ENCODE data around the gene THOC6.

The THOC6 gene

DNA sequence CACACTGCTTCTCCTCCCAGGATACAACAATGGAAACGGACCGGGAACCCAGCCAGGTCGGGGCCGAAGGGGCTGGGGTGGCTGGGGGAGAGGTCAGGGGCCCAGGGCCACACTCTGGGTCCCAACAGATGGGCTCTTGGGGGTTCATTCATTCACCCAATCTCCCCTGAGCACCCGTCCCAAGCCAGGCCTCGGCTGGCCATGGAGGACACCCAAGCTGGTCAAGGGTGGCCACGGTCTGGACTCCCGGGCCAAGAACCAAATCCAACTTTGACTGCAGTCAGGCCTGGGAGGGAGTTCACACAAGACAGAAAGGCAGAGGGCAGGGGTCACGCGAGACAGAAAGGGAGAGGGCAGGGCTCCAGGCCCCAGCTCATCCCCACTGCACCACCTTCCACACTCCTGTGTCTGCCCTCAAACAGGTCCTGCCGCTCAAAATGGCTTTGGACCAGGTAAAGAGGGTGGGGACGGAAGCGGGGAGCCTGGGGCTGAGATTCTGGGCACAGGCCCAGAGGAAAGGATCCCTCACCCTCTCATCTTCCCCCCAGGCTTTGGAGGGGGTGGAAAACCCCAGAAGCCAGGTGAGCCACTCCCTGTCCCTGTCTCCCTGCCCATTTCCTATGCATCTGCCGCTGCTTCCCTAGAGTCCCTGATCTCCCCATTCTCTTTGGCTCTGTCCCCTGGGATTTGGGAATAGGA, 31.3 kb upstream of the THOC6 start:
- DNase-seq: no peak

- DNase-seq: no peak
Measured at GRCh38 chr16:2996298-2996697, 27.5 kb upstream of the THOC6 start.

- no peak for DNase-seq
Measured at GRCh38 chr16:2999929-3000328, 23.9 kb upstream of the THOC6 start.

- DNase-seq: no peak
Measured at GRCh38 chr16:3000540-3000939, 23.3 kb upstream of the THOC6 start.

- DNase-seq: no peak
Measured at GRCh38 chr16:3001316-3001715, 22.5 kb upstream of the THOC6 start.

GRCh38 chr16:3003582-3004270, 20.1 kb upstream of the THOC6 start:
- peak; percentile 98 for DNase-seq

- DNase-seq: peak; percentile 72
Measured at GRCh38 chr16:3004319-3004718, 19.5 kb upstream of the THOC6 start.

DNA sequence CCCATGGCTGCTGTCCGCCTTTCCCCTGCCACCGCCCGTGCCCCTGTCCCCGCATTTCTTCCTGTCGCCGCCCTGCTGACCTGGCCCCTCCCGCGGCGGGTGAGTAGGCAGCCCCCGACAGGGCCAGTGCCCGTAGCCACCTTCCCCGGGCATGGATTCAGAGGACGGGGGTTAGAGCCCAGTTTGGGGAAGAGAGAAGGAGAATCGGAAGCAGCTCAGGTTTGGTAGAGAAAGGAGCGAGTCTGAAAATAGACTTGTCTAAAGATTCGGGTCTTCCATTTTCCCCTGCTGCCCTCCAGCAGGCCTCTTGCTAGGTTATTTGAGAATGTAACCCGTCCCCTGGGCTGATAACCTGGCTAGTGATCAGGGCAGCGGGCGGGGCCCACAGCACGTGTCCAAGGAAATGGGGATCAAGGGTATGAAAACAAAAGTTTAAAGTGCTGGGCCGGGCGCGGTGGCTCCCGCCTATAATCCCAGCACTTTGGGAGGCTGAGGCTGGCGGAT, 19.0 kb upstream of the THOC6 start:
- DNase-seq: peak; percentile 67

DNA sequence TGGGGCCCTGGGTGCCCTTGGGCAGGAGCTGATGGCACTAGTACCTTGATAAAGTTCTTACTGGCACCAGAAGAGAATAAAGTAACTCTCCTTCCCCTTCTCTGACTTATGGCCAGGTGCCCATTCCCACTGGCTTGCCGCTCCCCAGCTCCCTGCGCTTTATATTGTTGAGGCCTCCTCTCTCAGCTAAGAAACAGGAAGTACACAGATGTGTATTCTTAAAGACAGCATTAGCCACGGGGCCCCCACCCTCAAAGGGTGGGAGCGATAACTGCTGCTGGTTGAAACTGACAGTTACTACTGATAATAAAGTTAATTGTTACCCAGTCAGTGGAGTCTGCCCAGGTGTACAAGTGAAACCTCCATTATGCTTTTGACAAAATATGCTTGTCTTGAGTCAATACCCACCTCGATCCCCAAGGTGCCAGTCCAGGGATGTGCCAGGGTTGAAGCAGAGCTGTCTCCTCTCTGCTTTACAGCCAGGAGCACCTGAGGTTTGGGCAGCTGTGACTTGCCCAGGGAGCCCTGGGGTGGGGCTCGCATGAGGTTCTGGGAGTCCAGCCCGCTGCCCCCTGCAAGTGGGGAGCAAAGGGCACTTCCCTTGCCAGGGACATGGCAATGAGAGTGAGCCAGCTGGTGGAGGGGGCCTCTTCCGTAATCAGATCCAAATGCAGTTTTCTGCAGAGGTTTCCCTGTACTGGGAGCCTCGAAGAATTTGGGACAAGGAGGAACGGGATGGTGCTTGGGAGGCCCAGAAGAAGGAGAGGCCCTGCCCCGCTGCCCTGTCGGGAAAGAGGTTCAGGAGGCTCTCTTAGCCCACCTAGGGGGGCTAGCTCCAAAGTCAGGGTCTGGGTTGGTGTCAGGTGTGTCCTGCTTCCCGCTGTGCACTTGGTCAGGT, 16.5 kb upstream of the THOC6 start:
- DNase-seq: no peak

- no peak for DNase-seq
Measured at GRCh38 chr16:3007957-3008689, 15.7 kb upstream of the THOC6 start.

DNA sequence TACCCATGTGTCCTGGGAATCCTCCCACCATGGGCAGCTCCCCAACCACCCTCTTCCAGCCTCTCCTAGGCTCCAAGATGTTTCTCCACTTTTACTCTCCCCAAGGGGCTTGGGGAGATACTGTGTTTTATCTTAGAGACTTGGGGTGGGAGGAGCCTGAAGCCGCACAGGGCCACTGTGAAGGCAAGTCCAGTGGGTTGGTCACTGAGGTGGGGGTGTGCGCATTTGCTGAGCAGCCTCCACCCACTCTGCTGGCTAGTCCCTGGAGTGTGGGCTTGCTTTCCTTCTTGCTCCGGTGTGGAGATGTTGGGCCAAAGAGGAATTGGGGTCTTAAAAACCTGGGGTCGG, 15.2 kb upstream of the THOC6 start:
- DNase-seq: no peak

DNA sequence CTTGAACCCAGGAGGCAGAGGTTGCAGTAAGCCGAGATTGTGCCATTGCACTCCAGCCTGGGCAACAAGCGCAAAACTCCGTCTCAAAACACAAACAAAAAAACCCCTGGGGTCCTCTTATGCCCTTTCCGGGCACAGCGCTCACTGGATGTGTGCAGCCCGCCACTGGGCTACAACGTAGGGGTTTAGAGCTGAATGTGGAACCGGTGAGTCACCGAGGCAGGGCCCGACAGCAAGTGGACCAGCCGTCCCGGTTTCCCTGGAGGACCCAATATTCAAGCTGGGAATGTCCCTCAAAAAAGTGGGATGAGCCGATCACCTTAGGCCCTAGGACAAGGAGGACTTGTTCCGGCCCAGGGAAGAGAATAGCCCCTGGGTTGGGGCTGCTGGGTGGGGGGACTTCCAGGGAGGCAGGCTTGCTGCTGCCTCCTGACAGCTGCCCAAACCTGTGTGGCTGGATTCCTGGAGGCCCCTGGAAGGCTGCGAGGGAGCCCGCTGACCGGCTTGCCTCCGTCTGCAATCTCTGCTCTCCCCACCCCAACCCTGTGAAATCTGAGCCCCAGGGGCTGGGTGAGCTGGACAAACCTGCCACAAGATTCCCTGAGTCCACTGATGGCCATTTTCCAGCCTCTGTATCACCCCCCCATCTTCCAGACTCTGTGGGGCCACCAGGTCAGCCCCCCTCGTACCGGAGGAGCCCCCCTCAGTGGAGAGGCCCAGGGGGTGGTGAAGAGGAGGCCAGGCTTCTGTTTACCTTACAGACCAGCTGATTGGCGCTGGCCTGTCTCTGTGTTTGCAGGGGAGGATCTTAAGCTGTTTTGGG, 14.1 kb upstream of the THOC6 start:
- DNase-seq: peak; percentile 69

DNA sequence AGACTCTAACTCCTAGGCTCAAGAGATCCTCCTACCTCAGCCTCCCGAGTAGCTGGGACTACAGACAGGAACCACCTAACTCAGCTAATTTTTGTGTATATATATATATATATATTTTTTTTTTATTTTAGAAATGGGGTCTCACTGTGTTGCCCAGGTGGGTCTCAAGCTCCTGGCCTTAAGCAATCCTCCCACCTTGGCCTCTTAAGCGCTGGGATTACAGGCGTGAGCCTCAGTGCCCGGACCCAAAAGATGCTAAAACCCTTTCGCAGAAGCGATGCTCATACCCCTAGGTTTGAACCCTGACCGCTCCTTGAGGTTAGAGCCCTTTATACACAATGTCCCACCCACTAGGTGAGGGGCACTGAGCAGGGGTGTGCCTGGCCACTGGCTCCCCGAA, 13.3 kb upstream of the THOC6 start:
- DNase-seq: no peak

- DNase-seq: peak; percentile 80
Measured at GRCh38 chr16:3012246-3012645, 11.6 kb upstream of the THOC6 start.

GRCh38 chr16:3012828-3013420, 10.9 kb upstream of the THOC6 start, which contains the start of gene CLDN9:
Gene CLDN9 (plus strand): TSS chr16:3012923. CDS start chr16:3013363, 440 bp downstream.
- DNase-seq: peak; percentile 81

GRCh38 chr16:3013491-3013951, 10.3 kb upstream of the THOC6 start:
- DNase-seq: peak; percentile 26

DNA sequence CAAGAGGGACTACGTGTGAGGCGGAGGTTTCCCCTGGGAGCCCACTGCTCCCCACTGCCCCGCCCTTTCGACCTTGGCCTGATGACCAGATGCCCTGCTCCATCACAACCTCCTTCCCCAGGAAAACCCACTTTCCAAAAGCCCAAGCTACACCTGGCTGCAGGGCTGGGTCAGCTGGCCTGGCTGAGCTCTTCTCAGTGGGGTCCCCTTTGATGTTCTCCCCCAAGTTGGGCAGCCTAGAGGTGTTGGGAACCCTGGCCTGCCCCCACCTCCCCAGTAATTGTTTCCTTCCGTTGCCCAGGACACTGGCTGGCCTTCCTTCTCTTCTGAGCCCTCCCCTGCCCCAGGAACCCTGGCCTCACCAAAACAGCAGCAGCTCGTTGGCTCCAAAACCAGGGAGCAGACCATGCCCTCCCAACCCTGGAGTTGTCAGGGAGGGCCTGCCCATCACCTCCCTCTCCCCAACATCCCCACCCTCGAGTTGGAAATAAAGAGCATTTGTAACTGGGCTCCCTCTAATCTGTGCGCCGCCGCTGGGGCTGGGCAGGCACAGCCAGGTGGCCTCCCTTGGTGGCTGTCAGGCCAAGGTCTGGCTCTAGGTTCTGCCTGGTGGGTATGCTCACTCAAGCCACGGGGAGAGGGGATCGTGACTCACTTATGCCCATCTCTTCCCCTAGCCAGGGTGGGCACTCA, 9.7 kb upstream of the THOC6 start:
- no peak for DNase-seq

DNA sequence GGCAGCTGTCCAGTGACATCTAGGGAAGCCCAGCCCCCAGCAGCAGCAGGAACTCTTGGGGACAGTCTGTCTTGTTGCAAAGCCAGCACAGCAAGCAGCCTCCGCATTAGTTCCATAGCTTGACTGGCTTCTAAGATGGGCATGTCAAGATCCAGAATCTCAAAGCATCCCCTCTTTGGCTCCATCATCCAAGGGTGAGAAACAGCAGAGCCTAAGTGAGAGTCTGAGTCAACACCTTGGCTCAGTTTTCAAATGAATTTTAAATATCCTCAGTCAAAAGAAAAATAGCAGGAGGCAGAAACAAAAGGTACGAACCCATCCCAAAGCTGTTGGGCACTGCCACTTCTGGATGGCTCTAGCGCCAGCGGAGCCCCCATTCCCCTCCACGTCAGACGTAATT, 8.9 kb upstream of the THOC6 start:
- DNase-seq: no peak

DNA sequence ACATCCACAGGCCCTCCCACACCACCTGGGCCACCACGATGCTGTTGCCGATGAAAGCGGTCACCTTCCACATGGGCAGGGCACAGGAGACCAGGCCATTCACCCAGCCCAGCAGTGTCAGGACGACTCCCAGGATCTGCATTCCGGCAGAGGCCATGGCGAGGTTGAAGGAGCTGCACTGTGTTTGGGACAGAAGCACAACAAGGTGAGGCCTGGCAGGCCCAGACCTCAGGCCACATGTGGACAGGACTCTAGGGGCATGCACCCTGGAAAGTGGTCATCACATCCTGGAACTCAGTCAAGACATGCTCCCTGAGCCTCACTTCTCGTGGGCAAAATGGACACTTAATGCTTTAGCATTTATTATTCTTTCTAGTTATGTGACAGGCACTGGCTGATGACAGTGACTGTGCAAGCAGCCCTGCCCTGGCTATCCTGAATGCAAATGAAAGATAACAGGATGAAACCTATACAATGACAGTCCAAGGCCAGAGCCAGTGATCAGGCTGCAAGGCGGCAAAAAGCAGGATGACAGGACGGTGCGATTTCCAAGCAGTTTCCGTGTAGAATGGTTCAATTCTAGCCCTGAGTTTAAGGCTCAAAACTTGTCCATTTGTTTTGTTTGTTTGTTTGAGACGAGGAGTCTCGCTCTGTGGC, 7.8 kb upstream of the THOC6 start:
- no peak for DNase-seq

GRCh38 chr16:3017344-3017743, 6.5 kb upstream of the THOC6 start:
- DNase-seq: no peak
